Erythroblast (primary cell): ENCODE results near the gene GNB5.

Source experiments
- GATA1 ChIP-seq: IDR thresholded peaks from 2 replicates; pipeline ENCODE4 v1.6.1; 2011; ENCODE audit warnings: low read depth, mild to moderate bottlenecking, control low read depth, low read length, moderate library complexity
- POLR2A ChIP-seq: IDR thresholded peaks from 2 replicates; pipeline ENCODE4 v1.6.1; 2011; ENCODE audit warnings: mild to moderate bottlenecking, low read length

GRCh38 chr15:52124270-52124880, 66.8 kb downstream of the GNB5 start:
- no peak for TF ChIP-seq POLR2A
- TF ChIP-seq GATA1, result no peak
